ENCODE data around the gene MACO1.
A peak's percentile ranks its signal among the peaks of the same experiment; 100 is the strongest.
"Not testable (repeated sequence)": the region's sequence is repeated elsewhere in the genome, so short reads cannot be mapped to it uniquely, and the experiment has no call there.

Gene MACO1

DNA sequence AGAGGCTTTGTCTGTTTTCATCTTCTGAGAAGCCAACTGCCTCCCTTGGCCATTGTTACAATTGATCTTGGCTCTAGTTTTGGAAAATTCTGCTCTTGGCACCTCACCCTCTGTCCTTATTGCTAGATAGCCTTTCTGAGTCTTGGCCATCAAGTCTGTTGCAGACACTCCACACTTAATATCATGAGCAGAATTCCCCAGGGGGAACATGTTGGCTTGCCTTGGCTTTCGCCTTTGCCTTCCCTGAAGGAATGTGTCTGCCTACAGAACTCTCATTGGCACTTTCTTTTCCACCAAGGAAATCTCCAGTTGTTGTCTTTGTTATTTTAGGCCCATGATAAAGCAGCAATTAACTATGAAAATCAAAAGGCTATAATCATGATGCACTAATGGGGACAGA lies 70.0 kb downstream of the MACO1 start:
- DNase-seq = no peak

DNA sequence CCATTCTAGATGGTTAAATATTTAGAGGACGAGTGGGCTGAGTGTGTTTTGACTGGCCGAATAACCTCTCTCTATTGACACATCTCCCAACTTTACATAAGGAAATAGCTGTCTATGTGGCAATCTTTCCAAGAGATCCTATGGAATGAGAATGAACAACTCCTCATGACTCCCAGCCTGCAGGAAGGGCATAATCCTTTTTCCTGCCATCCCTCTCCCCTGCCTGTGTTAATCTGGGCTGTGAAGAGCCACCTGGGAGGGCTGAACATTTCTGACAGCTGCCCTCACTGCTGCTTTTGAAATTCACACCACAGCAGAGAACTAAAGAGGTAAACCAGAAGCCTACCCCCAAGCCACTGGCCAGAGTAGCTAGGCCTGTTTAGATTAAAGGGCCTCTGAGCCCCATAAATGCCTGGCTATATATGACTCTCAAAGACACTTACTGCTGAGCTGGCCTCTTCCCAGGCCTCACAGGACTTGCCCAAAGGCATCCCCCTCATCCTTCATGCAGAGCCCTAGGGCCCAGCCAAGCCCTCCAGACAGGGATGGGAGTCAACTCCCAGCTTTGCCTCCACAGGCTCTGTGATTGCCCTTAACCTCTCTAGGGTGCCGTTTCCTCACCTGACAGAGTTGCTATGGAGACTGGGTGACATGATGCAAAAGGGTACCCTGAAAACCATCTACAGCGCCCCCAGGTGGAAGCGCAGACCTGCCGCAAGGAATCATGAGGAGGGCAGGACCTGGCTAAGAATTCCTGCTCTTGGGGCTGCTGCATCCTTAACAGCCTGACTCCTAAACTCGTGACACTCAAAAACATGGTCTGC lies 70.8 kb downstream of the MACO1 start:
- peak; percentile 32 for DNase-seq

GRCh38 chr1:25502957-25503356 lies 72.3 kb downstream of the MACO1 start:
- DNase-seq = peak in 1 of 2 donors; percentile 5

- DNase-seq = peak; percentile 71 to 74
These were observed 73.1 kb downstream of the MACO1 start for GRCh38 chr1:25503551-25504426.

GRCh38 chr1:25504706-25505595 lies 74.3 kb downstream of the MACO1 start:
- peak in 1 of 2 donors; percentile 15 for DNase-seq

DNA sequence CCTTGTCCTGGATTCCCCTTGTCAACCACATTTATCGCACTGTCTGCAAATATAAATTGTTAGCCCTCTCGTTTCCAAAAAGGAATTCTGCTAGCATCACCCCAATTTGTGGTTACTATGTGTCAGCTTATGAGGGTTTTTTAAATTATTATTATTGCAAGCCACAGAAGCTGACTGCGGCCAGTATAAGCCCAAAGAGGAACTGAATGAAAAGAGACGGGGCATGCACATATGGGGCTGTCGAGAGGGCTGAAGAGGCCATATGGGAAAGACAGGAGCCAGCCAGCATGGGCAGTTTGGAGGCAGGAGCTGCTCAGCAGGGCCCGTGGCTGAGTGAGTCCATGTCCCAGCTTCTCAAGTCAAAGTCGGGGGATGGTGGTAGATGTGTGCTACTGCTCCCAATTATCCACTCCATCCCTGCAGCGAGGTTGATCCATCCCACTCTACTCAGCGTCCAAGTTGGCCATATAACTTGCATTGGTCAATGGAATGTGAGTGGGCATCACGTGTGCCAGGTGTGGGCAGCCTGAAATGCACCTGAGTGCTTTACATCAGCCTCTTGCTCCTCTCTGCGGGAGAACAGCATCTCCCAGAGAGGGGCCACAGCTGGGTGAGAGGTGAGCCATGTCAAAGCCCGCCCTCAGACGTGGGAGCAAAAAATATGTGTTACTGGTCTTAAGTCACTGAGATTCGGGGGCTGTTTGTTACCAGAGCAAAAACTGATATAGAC lies 75.1 kb downstream of the MACO1 start:
- peak in 1 of 2 donors; percentile 13 for DNase-seq

DNA sequence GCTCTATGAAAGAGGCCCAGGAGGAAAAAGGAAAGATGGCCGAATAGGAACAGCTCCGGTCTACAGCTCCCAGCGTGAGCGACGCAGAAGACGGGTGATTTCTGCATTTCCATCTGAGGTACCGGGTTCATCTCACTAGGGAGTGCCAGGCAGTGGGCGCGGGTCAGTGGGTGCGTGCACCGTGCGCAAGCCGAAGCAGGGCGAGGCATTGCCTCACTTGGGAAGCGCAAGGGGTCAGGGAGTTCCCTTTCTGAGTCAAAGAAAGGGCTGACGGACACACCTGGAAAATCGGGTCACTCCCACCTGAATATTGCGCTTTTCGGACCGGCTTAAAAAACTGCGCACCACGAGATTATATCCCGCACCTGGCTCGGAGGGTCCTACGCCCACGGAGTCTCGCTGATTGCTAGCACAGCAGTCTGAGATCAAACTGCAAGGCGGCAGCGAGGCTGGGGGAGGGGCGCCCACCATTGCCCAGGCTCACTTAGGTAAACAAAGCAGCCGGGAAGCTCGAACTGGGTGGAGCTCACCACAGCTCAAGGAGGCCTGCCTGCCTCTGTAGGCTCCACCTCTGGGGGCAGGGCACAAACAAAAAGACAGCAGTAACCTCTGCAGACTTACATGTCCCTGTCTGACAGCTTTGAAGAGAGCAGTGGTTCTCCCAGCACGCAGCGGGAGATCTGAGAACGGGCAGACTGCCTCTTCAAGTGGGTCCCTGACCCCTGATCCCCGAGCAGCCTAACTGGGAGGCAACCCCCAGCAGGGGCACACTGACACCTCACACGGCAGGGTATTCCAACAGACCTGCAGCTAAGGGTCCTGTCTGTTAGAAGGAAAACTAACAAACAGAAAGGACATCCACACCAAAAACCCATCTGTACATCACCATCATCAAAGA lies 76.1 kb downstream of the MACO1 start:
- not testable (repeated sequence) for DNase-seq

DNA sequence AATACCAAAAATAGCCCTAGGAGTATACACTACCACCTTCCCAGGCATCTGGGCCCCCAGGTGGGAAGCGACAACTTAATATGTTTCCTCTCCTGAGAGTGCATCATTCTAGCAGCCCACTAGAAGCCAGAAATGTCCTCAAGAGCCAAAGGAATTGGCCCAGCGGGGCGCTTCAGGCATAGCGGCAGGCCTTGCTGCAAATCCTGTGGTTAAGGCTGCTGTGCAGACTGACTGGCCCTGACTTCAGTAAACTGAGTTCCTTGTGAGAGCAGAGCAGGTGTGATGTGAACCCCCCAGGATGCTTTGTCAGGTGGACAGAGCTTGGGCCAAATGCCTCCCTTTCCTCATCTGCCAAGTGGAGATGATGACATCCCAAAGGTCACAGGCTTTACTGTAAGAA lies 83.0 kb downstream of the MACO1 start:
- DNase-seq = no peak

DNA sequence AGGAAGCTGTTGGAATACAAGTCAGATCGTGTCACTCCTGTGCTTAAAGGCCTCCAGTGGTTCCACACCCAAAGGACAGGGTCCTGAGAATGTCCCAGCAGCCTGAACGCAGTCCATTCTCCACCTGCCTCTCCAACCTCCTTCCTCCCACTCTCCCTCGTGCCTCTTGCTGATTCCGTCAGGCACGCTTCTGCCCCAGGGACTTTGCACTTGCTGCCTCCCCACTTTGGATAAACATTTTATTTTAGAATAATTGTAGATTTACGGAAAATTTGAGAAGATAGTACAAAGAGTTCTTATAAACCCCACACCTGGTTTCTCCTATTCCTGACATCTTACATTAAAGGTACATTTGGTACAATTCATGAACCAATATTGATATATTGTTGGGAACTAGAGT lies 84.3 kb downstream of the MACO1 start:
- DNase-seq = no peak

DNA sequence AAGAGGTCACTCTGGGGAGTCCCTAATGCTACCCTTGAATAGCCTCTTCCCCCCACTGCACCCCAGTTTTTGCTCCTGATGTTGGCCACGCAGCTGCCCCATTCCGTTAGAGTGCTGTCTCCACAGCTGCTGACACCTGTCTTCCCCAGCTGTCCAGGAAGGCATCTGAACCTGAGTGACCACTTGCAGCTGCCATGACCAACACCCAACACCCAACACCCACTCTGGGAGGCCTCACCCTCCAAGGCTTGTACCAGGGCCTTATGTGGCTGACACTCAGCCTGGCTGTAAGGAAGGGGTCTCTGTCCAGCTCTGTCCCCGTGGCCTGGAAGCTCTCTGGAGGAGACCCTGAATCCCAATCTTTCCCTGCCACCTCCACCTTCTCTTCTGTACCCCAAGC lies 86.0 kb downstream of the MACO1 start:
- DNase-seq = no peak

DNA sequence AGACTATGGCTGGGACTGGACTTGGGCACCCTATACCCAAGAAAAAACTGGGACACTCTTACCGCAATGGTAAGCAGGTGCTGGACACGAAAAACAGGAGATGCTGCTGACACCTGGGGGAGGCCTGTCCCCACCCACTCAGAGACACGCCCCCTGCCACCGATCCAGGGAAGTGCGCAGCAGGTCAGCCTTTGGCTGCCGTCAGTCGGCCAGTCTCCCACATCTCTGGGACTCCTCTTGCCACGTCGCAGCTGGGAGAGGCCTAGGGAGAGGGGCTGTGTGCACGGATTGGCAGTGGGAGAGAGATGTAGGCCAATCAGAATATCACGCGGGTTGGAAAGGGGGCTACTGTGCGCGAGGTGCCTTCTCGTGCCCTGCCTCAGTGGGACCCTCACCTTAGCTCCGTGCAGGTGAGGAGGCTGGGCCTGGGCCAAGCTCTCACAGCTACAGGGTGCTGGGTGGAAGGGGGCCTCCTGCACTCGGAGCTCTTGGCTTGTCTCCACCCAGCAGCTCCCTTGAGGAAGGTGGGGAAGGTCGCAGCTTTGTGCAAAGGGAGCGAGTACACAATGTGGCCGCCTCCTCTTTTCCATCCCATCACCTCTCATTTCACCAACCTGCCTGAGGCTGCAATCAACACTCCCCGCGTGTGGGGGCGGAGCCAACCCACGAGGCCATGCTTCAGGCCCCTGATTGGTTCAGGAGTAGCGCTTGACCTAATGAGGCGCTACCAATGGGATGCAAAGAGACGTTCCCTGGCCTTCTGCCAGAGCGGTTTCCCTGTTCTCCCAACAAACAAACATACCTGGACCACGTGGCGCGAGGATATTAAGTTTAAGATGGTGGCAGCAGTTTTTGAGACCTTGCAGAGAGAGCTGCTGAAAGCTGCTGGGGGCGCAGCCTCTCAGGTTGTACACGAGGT lies 87.0 kb downstream of the MACO1 start:
- no peak for DNase-seq

DNA sequence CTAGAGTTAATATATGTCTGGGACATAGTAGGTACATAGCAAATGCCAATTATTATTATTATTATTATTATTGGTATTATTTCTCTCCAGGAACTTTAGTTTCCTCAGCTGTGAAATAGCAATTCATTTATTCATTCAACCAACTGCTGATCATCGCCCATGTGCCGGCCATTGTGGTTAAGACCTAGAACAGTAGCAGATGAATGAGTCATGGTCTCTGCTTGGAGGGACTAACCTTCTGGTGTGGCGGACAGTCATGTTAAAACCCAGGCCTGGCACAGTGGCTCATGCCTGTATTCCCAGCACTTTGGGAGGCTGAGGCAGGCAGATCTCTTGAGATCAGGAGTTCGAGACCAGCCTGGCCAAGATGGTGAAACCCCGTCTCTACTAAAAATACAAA lies 88.9 kb downstream of the MACO1 start:
- DNase-seq = no peak

DNA sequence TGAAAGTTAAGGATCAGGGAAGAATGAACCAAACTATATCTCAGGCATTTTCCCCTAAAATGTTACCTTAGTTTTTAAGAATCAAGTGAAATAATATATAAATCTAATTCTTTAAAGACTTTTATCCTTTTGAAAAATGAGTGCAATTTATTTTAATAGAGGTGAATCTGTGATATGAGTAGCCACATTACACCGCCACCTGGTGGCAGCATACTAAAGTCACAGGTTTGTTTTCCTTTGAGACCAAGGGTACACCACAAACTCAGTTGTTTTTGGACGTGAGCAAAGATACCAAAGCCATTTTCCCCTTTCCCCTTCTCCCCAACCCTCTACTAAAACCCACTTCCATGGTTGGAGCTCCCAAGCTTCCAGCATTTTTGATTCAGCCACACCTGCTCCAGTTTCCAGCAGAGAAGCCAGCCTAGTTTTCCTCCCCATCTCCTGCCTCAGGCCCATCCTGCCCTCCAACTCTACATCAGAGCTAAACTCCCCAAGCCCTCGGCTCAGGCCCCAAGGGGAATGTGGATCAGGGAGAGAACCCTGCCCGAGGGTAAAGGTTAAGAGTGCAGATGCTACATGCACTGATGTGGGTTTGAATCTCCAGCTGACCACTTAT lies 89.9 kb downstream of the MACO1 start:
- peak; percentile 79 to 80 for DNase-seq

DNA sequence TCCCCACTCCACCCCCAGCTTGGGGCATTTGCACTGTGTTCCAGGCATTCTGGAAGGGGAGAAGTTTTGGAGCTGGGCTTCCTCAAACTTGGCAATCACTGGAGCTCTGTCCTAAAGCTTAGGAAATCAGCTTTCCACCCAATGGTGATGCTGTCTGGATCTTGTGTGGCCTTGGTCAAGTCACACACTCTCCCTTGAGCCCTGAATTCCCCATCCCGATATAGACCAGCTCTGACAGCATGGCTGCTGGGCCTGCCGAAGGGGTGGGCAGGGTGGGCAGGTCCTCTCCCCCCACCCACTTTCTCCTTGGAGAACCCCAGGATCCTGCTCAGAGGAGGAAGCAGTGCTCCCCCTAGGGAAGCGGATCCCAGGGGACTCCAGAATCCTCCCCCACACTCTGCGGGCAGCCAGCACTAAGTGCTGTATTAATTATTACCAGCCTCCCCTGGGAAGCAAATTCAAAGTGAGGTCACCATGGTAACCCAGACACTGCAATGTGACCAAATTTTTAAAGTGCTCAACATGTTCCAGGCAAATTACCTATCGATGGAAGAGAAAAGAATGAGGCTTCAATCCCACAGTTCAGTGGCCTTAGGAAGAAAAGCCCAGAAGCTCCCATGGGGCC lies 91.4 kb downstream of the MACO1 start:
- DNase-seq = no peak

DNA sequence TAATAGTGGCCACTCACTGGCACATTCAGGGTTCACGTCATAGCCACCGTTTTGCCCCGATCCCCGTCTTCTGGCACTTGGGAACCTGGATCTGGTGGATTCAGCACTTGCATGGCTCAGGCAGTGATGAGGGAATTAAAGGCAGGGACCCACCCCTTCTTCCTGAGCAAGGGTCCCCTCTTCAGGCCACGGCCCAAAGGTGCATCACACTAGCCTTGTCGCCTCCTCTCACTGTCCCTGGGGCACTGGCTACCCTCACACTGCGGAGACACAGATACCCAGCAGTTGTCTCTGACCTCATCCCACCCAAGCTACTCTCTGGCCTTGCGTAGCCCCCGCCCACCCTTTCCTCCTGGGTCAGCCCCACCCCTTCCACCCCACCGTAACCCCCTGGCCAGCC lies 92.8 kb downstream of the MACO1 start:
- DNase-seq = no peak

DNA sequence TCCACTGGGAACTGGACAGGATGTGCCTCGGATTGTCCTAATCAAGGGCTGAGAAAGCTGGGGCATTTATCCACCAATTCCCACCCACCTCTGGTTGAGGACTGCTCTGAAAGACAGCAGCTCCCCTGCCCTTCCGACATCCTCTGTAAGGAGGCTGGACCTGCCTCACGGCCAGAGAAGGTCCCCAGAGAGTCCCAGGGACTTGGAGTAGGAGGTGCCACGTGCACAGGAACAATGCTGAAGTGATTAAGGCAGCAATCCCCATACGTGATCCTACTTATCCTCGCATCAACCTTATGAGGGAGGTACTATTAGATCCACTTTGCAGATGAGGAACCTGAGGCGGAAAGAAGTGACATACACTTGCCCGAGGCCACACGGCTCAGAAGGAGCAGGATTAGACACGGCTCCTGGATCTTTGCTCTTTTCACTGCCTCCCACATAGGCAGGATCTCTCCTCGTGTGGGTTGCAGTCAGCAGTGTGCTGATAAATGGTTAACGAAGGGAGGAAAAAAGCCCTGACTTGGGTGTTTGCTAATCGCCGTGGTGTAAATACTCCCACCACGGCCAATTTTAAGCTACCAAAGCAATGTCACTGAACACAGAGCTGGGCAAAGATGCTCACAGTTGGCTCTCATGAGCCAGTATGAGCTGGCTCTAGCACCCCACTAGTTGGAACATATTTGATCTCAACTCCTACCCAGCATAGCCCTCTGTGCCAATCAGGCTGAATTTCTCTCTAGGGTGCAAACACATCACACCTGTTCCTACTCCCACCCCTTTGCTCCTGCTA lies 94.1 kb downstream of the MACO1 start:
- no peak for DNase-seq

DNA sequence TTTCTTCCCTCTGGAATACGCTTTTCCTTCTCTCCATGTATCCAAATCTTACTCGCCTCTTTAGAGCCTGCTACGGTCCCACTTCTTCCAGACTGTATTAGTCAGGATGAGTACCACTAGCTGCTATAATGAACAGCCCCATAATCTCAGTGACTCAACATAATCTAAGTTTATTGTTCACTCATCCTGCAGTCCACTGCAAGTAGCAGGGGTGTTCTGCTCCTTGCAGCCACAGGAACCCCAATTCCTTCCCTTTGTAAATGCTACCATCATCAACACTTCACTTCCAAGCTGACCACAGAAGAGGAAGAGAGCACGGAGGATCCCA lies 94.6 kb downstream of the MACO1 start:
- DNase-seq = no peak

- DNase-seq = no peak
These were observed 96.1 kb downstream of the MACO1 start for GRCh38 chr1:25526753-25527152.

Measured in stimulated activated CD4-positive, alpha-beta T cell treated with anti-CD3 and anti-CD28 coated beads, Interleukin-2, amount 100 ng/mL, for 24 hours (primary cell).